ENCODE measurements around the gene FXR2. TPM values are rescaled to one million over a fixed set of nuclear protein-coding genes. Genes with fewer than 3 reads are reported as not detected.
A peak's percentile ranks its signal among the peaks of the same experiment; 100 is the strongest.

Gene FXR2
- total and polyA plus RNA-seq, 9 of the 15 experiments (the other 6 are each of a cell fraction or from before 2014, with no cell fraction given) = 2.0 to 49.3 (median 24.5) TPM

GRCh38 chr17:7627250-7628121, 12.8 kb upstream of the FXR2 start, which contains the start of gene SAT2:
Gene SAT2, minus strand, starts transcription at chr17:7627821. Its CDS starts 186 bp downstream, at chr17:7627635.
- peak; percentile 95 to 98 (median 98) for DNase-seq (ENCODE audit: extremely low read depth in 1 of 4, low spot score in 3 of 4)
- H3K9ac ChIP-seq (ENCODE audit: insufficient read depth in 1 of 2, low read depth in 2 of 2, low read length in 2 of 2) = peak within 1 kb of the TSS; percentile 51 to 92; a peak in 2 of 4 replicates
- H3K36me3 ChIP-seq (ENCODE audit: control insufficient read depth, insufficient read depth, low read length) = no peaks in the 10 kb centered on the region
- 1% methylated on average over 19 of the region's 54 CpGs for WGBS (ENCODE audit: insufficient coverage, low coverage, missing lambda C conversion rate)
- peaks cover 0 to 17% of the 10 kb centered on the region in 2 experiments; a peak in 4 of 5 replicates for H3K4me1 ChIP-seq (replicated peaks in 1 of 2; ENCODE audit: control insufficient read depth in 2 of 2, insufficient read depth in 2 of 2, low read length in 2 of 2)
- H3K27ac ChIP-seq (ENCODE audit: extremely low read depth, low read depth, low read length) = peak within 1 kb of the TSS; percentile 31; the same call in 2 of the 3 replicates
- H3K4me3 ChIP-seq = peak within 1 kb of the TSS; percentile 51
- H3K4me2 ChIP-seq (ENCODE audit: insufficient read depth, low read length) = peak within 1 kb of the TSS; percentile 77
- in situ Hi-C loops (cut with MboI) (no loop called here), intact Hi-C loops (cut with micrococcal nuclease) (no loop called here)
- no peaks in the 10 kb centered on the region for H3K9me3 ChIP-seq (replicated peaks; ENCODE audit: control insufficient read depth, insufficient read depth, low read depth, low read length)
- FAIRE-seq = peak; percentile 95
- no peaks in the 10 kb centered on the region for H3K9me1 ChIP-seq (ENCODE audit: control insufficient read depth, insufficient read depth, low read length)
- peak within 1 kb of the TSS; percentile 84 for H2AFZ ChIP-seq (ENCODE audit: low read depth, low read length)
- H3K79me2 ChIP-seq (ENCODE audit: control insufficient read depth, insufficient read depth, low read length) = no peaks in the 10 kb centered on the region
- no peaks in the 10 kb centered on the region for H4K20me1 ChIP-seq (replicated peaks; ENCODE audit: control insufficient read depth, insufficient read depth, low read length)
- ChIA-PET POLR2A (interaction anchor here (0.6 to 3.5 kb wide), 10 partner anchors 9 to 273 kb away, joined by 3 to 38 read pairs (median 4); partner anchors contain the start of genes FXR2, TMEM95, TP53 and WRAP53), CTCF (ENCODE audit: low intra/inter-chr PET ratio) (no interaction called here)
- BruUV-seq (replicated peaks) = TSS peak; percentile 81
- ATAC-seq = peak; percentile 93
- no peaks in the 10 kb centered on the region for H3K27me3 ChIP-seq (ENCODE audit: control insufficient read depth in 2 of 2, insufficient read depth in 2 of 2, low read length in 2 of 2)
- TF ChIP-seq RNF2 (IDR thresholded peaks at IDR 0.05) = peak; percentile 41; the same call in 1 of the 2 replicates
- peak; percentile 50 to 96; a peak in 3 of 4 replicates for TF ChIP-seq RCOR1 (IDR thresholded peaks at IDR 0.05; ENCODE audit: borderline replicate concordance in 1 of 2, low read depth in 2 of 2, low read length in 2 of 2)
- TF ChIP-seq DPF2 (IDR thresholded peaks at IDR 0.05) = 0 out of 2 replicates have a peak, but pooled peaks have one; percentile 38
- TF ChIP-seq ZBTB5 (IDR thresholded peaks at IDR 0.05) = 0 out of 2 replicates have a peak, but pooled peaks have one; percentile 41
- no peak; the same call in 1 of the 2 replicates for TF ChIP-seq NR2C1 (IDR thresholded peaks at IDR 0.05)
- peak; percentile 20; the same call in 1 of the 2 replicates for TF ChIP-seq NR2C1 (tag; IDR thresholded peaks at IDR 0.05)
- peak; percentile 70 for TF ChIP-seq BHLHE40 (IDR thresholded peaks at IDR 0.05; ENCODE audit: low read length)
- TF ChIP-seq EGR1 (conservative IDR thresholded peaks at IDR 0.05) = peak; percentile 95
- peak; percentile 60; the same call in 1 of the 2 replicates for TF ChIP-seq ESRRA (IDR thresholded peaks at IDR 0.05; ENCODE audit: borderline replicate concordance, low read depth)
- TF ChIP-seq ZNF740 (CRISPR knock-in tag; IDR thresholded peaks at IDR 0.05) = peak; percentile 84
- peak in 1 of 2 experiments; percentile 63; a peak in 2 of 4 replicates for TF ChIP-seq ZNF740 (tag; IDR thresholded peaks at IDR 0.05)
- peak; percentile 45 for TF ChIP-seq MEIS2 (IDR thresholded peaks at IDR 0.05; ENCODE audit: partially characterized antibody)
- TF ChIP-seq PKNOX1 (IDR thresholded peaks at IDR 0.05) = peak; percentile 71
- no peak for TF ChIP-seq RB1 (IDR thresholded peaks at IDR 0.05; ENCODE audit: low read depth)
- TF ChIP-seq POLR2B (IDR thresholded peaks at IDR 0.05; ENCODE audit: low read depth, partially characterized antibody) = peak; percentile 32
- no peak for TF ChIP-seq ZNF695 (CRISPR knock-in tag; IDR thresholded peaks at IDR 0.05)

Data from K562 (cell line).